GM12892 (cell line): ENCODE results near the gene REEP1.

ENCODE experiments used
- POLR2A ChIP-seq: IDR thresholded peaks from 2 replicates; pipeline ENCODE4 v1.6.1; 2011; ENCODE audit warnings: low read depth, low read length, control low read depth
- POLR2AphosphoS5 ChIP-seq: IDR thresholded peaks from 2 replicates; pipeline ENCODE4 v1.6.1; 2011; ENCODE audit warnings: low read depth, low read length, control low read depth
- TAF1 ChIP-seq: IDR thresholded peaks from 2 replicates; pipeline ENCODE4 v1.6.1; 2011; ENCODE audit warnings: low read depth, mild to moderate bottlenecking, control low read depth, low read length, borderline replicate concordance

DNA sequence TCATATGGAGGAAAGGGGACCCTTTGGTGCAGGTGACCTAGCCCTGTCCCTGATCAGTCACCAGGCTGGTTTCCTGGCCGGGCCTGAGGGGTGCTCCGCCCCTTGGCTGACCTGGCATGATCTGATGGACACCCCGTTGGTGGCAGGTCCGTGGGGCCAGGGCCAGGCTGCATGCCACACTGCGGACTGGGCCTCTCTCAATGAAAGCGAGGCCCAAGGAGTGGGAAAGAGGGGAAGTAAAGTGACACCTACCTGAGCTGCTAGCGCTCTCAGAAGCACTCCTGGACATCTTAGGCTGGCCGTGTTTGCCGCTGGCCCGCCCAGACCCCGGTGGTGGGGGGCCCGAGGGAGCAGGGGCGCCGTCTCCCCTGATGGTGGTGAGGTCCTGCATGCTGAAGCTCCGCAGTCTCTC lies 105.0 kb downstream of the REEP1 start:
- TF ChIP-seq TAF1 (no peak), POLR2A (no peak), POLR2AphosphoS5 (no peak)
